ENCODE results near the gene CTNNA2.
"Not testable (repeated sequence)": the region's sequence is repeated elsewhere in the genome, so short reads cannot be mapped to it uniquely, and the experiment has no call there.

Gene CTNNA2

GRCh38 chr2:80112790-80113189 lies 599.9 kb downstream of the CTNNA2 start:
- no peak for DNase-seq

- DNase-seq, result no peak
Measured at GRCh38 chr2:80113399-80113798, 600.5 kb downstream of the CTNNA2 start.

GRCh38 chr2:80114812-80115211 lies 602.0 kb downstream of the CTNNA2 start:
- no peak for DNase-seq

GRCh38 chr2:80117401-80117800 lies 604.5 kb downstream of the CTNNA2 start:
- no peak for DNase-seq

GRCh38 chr2:80120866-80121265 lies 608.0 kb downstream of the CTNNA2 start:
- no peak for DNase-seq

- no peak for DNase-seq
Measured at GRCh38 chr2:80122675-80123074, 609.8 kb downstream of the CTNNA2 start.

DNA sequence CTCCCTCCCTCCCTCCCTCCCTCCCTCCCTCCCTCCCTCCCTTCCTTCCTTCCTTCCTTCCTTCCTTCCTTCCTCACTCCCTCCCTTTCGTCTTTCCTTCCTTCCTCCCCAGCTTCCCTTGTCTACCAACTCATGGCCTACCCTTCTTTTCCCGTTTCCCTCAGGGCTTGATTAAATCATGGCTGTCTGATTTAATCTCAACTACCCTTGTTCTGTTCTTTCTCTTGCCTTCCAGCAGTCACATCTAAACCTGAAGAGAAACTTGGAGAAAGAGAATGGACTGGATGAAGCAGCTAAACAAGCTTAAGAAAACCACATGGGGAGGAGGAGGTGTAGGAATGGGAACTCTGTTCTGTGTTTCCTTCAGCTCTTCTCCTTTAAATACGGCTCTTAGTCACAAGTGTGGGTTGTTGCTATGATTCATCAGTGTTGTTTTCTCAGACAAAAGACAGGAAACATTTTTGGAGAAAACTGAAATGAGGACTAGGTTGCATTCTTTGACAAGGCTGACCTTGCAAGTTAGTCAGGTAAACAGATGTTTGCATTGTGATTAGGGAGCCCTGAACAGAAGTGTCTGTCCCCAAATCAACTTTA lies 613.8 kb downstream of the CTNNA2 start:
- DNase-seq, result no peak

DNA sequence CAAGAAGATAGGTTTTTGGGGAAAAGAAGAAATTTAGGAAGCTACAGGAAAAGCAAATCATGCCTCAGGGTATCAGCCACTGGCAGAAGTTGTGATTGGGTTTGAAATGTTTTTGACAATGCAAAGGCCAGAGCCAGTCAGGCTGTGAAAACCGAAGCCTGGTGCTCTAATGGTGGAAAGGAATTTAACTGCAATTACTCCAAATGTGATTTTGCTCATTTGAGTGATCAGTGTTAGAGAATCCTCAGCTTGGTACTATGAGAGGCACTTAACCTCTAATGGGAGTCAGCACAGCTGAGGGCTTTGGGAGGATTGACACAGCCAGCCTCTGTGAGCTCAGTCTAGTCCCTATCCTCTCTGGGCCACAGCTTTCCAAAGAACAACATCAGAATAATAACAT lies 615.2 kb downstream of the CTNNA2 start:
- no peak for DNase-seq

DNA sequence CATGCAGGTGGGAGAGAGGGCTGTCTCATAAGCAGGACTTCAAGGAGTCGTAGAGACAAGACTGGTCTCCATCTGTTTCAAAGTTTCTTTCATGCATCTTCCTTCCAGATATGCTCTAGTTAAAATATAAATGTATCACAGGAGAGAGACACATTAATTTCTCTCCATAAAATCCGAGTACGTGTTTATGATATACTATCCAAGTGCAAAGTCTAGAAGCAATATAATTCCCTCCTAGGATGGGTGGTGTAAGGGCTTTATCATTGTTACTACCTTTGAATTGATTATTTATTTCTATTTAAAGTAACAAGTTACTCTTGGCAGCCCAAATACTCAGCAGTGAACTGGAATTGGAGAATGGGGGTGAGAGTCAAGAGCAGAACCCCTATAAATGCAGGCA lies 619.4 kb downstream of the CTNNA2 start:
- DNase-seq, result no peak

DNA sequence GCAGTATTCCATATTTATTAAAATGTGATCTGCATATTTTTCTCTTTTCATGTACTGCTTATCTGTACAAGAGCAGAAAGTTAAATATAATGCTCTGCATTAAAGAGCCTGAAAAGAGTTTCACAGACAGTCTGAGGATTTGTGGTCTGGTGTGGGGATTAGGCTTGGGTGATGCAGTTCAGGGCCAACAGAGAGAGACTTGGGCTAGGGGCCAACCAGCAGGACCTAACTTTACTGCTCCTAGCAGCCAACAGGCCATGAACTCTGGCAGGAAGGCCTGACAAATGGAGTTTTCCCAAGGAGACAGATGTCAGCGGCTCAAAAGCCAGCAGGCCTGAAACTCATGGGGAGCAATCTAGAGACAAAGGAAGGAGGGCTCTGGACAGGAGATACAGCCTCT lies 622.1 kb downstream of the CTNNA2 start:
- DNase-seq, result no peak

- no peak for DNase-seq
Measured at GRCh38 chr2:80136338-80136737, 623.5 kb downstream of the CTNNA2 start.

DNA sequence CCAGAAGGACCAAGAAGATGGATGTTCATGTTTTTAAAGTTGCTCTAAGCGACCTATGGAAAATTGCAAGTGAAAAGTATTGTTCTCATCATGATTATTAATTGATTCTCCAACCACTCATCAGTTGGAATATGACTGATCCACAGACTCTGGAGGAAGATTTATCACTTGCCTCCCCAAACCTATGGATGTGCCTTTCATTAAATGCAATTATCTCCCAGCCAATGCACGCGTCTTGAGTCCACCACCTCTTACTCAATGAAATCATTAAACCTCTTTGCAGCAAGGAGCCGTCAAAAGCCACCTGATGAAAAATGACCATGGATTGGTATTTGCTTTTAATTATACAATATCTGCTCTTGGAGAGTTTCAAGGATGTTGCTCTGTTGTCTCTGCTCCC lies 626.1 kb downstream of the CTNNA2 start:
- DNase-seq, result no peak

GRCh38 chr2:80141007-80141726 lies 628.3 kb downstream of the CTNNA2 start:
- no peak for DNase-seq

DNA sequence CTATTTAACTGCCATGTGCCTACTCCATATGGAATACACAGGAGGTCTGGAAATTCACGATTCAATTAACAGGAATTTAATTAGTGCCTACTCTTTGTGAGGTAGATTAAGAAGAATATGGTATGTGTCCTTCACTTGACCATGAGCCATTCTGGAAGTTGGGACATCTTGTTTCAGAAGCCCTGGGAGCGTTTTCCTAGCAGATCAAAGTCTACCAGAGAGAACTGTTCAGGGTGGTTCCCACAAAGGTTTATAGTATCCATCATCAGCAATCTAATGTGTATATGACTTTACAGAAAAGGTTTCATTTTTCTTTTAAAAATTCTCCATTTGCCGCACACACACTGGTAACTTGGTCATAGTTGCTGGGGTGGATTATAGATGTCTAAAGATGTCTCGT lies 632.6 kb downstream of the CTNNA2 start:
- DNase-seq, result no peak

- DNase-seq, result not testable (repeated sequence)
Measured at GRCh38 chr2:80146757-80147156, 633.9 kb downstream of the CTNNA2 start.

GRCh38 chr2:80147690-80148089 lies 634.8 kb downstream of the CTNNA2 start:
- DNase-seq, result no peak

DNA sequence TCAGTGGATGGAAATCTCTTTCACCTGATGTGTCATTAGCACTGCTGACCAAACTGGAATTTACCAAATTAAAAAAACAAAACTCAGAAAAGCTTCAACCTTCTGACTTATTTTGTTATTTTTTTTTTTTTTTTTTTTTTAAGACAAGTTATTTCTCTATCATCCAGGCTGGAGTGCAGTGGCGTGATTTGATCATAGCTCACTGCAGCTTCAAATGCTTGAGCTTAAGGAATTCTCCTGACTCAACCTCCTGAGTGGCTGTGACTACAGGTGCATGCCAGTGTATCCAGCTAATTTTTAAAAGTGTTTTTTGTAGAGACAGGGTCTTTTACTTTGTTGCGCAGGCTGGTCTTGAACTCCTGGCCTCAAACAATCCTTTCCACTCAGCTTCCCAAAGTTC lies 636.1 kb downstream of the CTNNA2 start:
- no peak for DNase-seq

DNA sequence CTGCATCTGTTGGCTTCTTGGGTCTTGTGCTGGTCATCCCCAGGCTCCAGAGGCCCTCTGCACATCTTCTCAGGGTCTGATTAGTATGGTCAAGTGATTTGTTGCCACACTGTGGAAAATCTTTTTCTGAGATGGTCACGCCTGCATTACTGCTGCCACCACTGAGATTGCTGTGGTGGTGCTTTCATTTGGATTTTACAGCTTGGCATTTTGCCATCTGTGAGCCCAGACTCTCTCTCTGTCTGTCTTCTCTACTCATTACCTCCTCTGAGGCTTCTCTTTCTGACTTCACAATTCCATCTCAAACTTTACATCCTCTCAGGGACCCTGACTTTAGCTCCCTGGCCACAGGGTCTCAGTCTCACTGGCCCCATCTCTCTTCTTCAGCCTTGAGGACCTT lies 637.1 kb downstream of the CTNNA2 start:
- no peak for DNase-seq

DNA sequence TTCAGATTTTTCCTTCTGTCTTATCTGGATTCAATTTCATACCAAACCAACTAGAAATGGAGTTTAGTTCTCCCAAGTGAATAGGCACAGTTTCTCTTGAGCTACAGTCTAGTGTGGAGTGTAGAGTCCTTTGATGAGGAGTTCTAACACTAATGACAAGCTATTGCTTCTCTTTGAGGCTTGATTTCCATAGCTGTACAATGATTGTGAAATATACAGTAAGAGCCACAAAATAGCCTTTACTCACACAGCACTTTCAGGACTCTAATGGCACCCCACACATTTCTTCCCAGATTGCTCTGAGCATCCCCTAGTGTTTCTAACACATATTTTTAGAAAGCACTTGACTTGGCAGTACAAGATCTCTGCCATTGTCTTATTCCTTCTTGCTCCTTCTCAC lies 638.4 kb downstream of the CTNNA2 start:
- DNase-seq, result no peak

DNA sequence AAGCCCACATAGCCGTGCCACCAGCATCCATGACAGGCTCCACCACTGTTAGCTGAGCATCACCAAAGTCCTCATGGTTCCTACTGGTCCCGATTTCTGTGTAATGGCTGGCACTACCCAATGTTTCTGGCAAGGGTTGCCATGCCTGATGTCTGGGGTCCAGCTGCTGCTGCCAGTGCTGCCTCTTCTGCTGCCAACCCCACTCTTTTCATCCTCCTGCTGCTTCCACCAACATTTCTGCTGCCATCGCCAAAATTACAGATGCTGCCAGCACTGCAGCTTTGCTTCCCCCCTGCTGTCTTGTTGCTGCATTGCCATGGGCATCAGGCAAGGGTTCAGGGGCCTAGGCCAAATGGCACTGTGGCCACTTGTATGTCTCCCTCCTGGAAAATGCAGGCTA lies 638.8 kb downstream of the CTNNA2 start:
- no peak for DNase-seq

DNA sequence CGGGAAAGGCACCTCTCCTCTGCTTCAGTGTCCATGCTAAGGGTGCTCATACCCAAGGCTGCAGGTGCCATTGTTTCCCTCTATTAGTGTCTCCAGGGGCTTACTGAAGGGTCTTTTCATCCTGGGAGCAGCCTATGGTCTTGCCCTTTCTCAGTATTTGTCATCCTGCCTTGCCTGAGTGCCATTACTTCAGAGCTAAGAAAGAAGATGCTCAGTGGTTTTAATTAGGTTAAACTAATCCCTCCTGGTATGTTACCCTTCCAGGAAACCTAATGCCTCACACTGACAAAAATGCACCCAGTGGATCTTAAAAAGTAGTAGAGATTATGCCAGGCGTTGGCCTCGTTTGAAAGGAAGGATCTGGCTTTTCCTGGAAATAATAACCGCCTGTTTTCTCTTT lies 640.3 kb downstream of the CTNNA2 start:
- peak; percentile 72 for DNase-seq

- no peak for DNase-seq
Measured at GRCh38 chr2:80153768-80154167, 640.9 kb downstream of the CTNNA2 start.

- peak; percentile 6 for DNase-seq
Measured at GRCh38 chr2:80154231-80154915, 641.5 kb downstream of the CTNNA2 start.

GRCh38 chr2:80164375-80164774 lies 651.5 kb downstream of the CTNNA2 start:
- DNase-seq, result no peak

Data from NCI-H82 (cell line).